Activated T-cell treated with anti-CD3 and anti-CD28 coated beads, Interleukin-2, amount 50 U/mL, for 24 hours (primary cell): ENCODE measurements around the gene APP.

Experiments used
- DNase-seq: peaks from one replicate; pipeline ENCODE4 v3.0.0-alpha.2; 2020
- H3K27ac Mint-ChIP-seq: 2 replicates; pipeline ENCODE4 v1.8.0; 2020; ENCODE audit warnings: mild to moderate bottlenecking, mixed read lengths
- H3K27me3 Mint-ChIP-seq: 2 replicates; pipeline ENCODE4 v1.8.0; 2020; ENCODE audit warnings: mixed read lengths
- H3K36me3 Mint-ChIP-seq: 2 replicates; pipeline ENCODE4 v1.8.0; 2020; ENCODE audit warnings: low read depth, mixed read lengths
- H3K4me1 Mint-ChIP-seq: 2 replicates; pipeline ENCODE4 v1.8.0; 2020; ENCODE audit warnings: low read depth, mixed read lengths
- H3K4me3 Mint-ChIP-seq: 2 replicates; pipeline ENCODE4 v1.8.0; 2020; ENCODE audit warnings: mild to moderate bottlenecking, moderate library complexity, mixed read lengths
- H3K9me3 Mint-ChIP-seq: 2 replicates; pipeline ENCODE4 v1.8.0; 2020; ENCODE audit warnings: mixed read lengths

The APP gene

GRCh38 chr21:25881524-25882376 is 288.8 kb downstream of the APP start:
- H3K27me3 Mint-ChIP-seq, result no peaks in the 10 kb centered on the region
- no peak overlapping the region for H3K27ac Mint-ChIP-seq
- DNase-seq, result peak; percentile 62
- no peak overlapping the region for H3K4me3 Mint-ChIP-seq
- H3K4me1 Mint-ChIP-seq, result no peaks in the 10 kb centered on the region
- no peaks in the 10 kb centered on the region for H3K9me3 Mint-ChIP-seq
- peaks cover 15% of the 10 kb centered on the region for H3K36me3 Mint-ChIP-seq

GRCh38 chr21:25879203-25879602 is 291.4 kb downstream of the APP start:
- peaks cover 15% of the 10 kb centered on the region for H3K36me3 Mint-ChIP-seq
- no peaks in the 10 kb centered on the region for H3K4me1 Mint-ChIP-seq
- H3K9me3 Mint-ChIP-seq, result no peaks in the 10 kb centered on the region
- no peak overlapping the region for H3K27ac Mint-ChIP-seq
- H3K4me3 Mint-ChIP-seq, result no peak overlapping the region
- H3K27me3 Mint-ChIP-seq, result no peaks in the 10 kb centered on the region
- DNase-seq, result no peak

- Mint-ChIP-seq H3K4me3 (no peak overlapping the region), H3K9me3 (no peaks in the 10 kb centered on the region), H3K4me1 (no peaks in the 10 kb centered on the region), H3K27ac (no peak overlapping the region), H3K27me3 (no peaks in the 10 kb centered on the region), H3K36me3 (peaks cover 15% of the 10 kb centered on the region)
- no peak for DNase-seq
These were observed 292.2 kb downstream of the APP start for GRCh38 chr21:25878344-25878743.

- Mint-ChIP-seq H3K27ac (no peak overlapping the region), H3K36me3 (no peaks in the 10 kb centered on the region), H3K4me1 (no peaks in the 10 kb centered on the region), H3K4me3 (no peak overlapping the region), H3K27me3 (no peaks in the 10 kb centered on the region), H3K9me3 (no peaks in the 10 kb centered on the region)
- DNase-seq, result no peak
These were observed 298.3 kb downstream of the APP start for GRCh38 chr21:25872271-25872670.

DNA sequence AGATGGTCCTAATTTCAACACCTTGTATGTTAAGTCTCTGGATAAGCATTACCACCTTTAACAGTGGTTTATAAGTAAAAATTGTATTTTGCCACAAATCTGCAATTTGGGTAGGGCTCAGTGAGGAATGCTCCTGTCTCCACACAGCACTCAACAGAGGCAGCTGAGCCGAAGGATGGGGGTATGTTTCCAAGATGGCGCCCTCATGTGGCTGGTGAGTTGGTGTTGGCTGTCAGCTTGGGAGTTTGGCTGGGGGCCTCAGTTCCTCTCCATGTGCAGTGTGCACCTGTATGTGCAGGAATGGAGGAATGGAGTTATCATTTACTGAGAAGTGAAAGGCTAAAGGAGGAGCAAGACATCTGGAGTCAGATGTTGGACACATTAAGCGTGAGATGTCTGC is 299.0 kb downstream of the APP start:
- Mint-ChIP-seq H3K4me1 (no peaks in the 10 kb centered on the region), H3K27ac (no peak overlapping the region), H3K4me3 (no peak overlapping the region), H3K27me3 (peaks cover 2% of the 10 kb centered on the region), H3K9me3 (no peaks in the 10 kb centered on the region), H3K36me3 (no peaks in the 10 kb centered on the region)
- no peak for DNase-seq

DNA sequence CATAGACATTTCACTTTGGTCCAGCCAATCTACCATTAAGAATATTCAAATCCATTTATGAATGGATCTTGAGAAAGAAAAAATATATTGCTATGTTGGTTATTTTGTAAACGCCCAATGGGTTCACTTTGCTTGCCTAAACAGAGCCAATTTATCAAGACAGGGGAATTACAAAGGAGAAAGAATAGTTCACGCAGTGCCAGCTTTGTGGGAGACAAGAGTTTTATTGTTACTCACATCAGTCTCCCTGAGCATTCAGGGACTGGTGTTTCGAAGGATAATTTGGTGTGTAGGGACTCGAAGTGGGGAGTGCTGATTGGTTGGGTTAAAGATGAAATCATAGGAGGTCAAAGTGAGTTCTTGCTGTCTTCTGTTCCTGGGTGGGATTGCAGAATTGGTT is 300.5 kb downstream of the APP start:
- H3K27me3 Mint-ChIP-seq, result peaks cover 2% of the 10 kb centered on the region
- H3K9me3 Mint-ChIP-seq, result no peaks in the 10 kb centered on the region
- H3K4me3 Mint-ChIP-seq, result no peak overlapping the region
- H3K4me1 Mint-ChIP-seq, result no peaks in the 10 kb centered on the region
- DNase-seq, result no peak
- H3K27ac Mint-ChIP-seq, result no peak overlapping the region
- H3K36me3 Mint-ChIP-seq, result no peaks in the 10 kb centered on the region

- Mint-ChIP-seq H3K27ac (no peak overlapping the region), H3K27me3 (peaks cover 2% of the 10 kb centered on the region), H3K4me1 (no peaks in the 10 kb centered on the region), H3K36me3 (no peaks in the 10 kb centered on the region), H3K4me3 (no peak overlapping the region), H3K9me3 (no peaks in the 10 kb centered on the region)
- no peak for DNase-seq
These were observed 303.5 kb downstream of the APP start for GRCh38 chr21:25867061-25867460.

GRCh38 chr21:25863747-25864146 is 306.8 kb downstream of the APP start:
- no peak overlapping the region for H3K4me3 Mint-ChIP-seq
- no peak overlapping the region for H3K27ac Mint-ChIP-seq
- DNase-seq, result no peak
- peaks cover 2% of the 10 kb centered on the region for H3K27me3 Mint-ChIP-seq
- H3K4me1 Mint-ChIP-seq, result no peaks in the 10 kb centered on the region
- no peaks in the 10 kb centered on the region for H3K36me3 Mint-ChIP-seq
- H3K9me3 Mint-ChIP-seq, result no peaks in the 10 kb centered on the region

DNA sequence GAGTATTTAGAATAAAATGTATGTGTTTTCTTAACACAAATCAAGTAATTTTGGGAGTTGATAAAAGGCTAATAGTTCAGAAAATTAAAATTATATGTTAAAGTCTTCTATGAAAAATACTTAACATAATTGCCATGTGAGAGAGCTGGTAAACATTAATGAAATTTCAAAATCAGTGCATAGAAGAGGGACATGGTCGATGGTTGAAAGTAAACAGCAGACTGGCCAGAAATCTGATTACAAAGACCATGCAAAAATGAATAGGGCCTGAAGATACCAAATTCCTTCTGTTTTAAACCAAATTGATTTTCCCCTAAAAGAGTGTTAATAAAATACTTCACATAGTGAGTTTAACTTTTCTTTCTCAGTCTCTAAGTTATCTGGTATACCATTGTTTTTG is 307.5 kb downstream of the APP start:
- no peak overlapping the region for H3K27ac Mint-ChIP-seq
- no peaks in the 10 kb centered on the region for H3K36me3 Mint-ChIP-seq
- no peak for DNase-seq
- H3K27me3 Mint-ChIP-seq, result peaks cover 2% of the 10 kb centered on the region
- H3K9me3 Mint-ChIP-seq, result no peaks in the 10 kb centered on the region
- H3K4me3 Mint-ChIP-seq, result no peak overlapping the region
- no peaks in the 10 kb centered on the region for H3K4me1 Mint-ChIP-seq

DNA sequence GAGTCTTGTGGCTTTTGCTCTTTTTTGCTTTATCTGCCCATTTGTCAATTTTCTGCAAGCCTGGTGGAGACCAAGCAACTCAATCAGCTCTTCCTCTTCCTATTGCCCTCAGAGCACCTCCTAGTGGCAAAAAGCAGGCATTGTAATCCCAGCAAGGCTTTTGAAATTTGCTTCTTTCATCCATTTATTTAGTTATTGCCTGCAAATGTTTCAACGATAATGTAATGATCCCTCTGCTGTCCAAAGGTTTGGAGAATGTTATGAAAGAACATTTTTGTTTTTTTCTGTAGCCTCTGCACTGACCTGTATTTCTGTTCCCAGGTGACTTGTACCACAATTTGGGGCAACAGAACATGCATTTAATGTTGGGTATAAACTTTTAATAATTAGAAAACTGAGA is 308.0 kb downstream of the APP start:
- Mint-ChIP-seq H3K36me3 (no peaks in the 10 kb centered on the region), H3K9me3 (no peaks in the 10 kb centered on the region), H3K4me3 (no peak overlapping the region), H3K27ac (no peak overlapping the region), H3K4me1 (no peaks in the 10 kb centered on the region), H3K27me3 (peaks cover 2% of the 10 kb centered on the region)
- no peak for DNase-seq

DNA sequence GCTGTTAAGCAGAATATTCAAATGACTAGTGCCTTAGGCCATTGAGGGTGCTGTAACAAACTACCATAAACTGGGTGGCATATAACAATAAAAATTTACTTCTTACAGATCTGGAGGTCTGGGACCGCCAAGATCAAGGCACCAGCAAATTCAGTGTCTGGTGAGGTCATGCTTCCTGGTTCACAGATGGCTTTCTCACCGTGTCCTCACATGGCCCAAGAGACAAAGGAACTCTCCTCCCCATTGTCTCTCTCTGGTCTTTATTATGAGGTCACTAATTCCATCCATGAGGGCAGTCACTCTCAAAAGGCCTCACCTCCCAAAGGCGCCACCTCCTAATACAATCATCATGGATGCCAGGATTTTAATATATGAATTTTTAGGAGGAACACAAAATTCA is 308.5 kb downstream of the APP start:
- no peaks in the 10 kb centered on the region for H3K36me3 Mint-ChIP-seq
- DNase-seq, result no peak

DNA sequence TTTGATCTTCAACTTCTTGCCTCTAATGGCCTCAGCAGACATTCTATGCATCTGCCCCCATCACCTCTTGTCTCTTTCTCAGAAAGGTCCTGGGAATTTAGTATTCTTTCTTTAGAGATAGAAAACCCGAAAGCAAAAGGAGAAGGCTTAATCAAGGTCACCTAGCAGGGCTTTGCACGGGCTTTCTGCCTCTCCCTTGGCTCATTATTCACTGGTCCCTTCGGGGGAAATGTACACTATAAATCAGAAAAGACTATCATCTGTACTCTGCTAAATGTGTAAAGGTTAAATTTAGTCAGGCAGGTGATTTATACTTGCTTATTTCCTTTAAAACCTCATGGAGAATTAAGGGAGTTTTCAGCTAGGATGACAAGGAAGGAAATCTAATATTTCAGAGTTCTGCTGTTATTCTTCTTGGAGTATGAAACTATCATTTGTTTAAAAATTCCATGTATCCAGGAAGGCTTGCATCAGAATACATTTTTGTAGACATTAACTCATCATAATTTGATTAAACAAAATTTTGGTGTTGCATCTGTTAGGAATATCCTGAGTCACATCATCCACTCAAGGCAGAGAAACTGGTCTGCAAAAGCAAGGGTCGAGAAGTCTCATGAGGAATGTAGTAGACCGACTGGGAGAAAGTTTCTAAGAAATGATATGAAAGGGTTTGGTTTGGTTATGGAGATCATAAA is 311.2 kb downstream of the APP start:
- Mint-ChIP-seq H3K9me3 (no peaks in the 10 kb centered on the region), H3K4me3 (no peak overlapping the region), H3K27ac (no peak overlapping the region), H3K27me3 (no peaks in the 10 kb centered on the region), H3K36me3 (no peaks in the 10 kb centered on the region), H3K4me1 (no peaks in the 10 kb centered on the region)
- DNase-seq, result no peak

More for the DNA sequence above, 308.5 kb downstream of the APP start:
- H3K9me3 Mint-ChIP-seq, result no peaks in the 10 kb centered on the region
- no peak overlapping the region for H3K4me3 Mint-ChIP-seq
- peaks cover 2% of the 10 kb centered on the region for H3K27me3 Mint-ChIP-seq
- H3K4me1 Mint-ChIP-seq, result no peaks in the 10 kb centered on the region
- no peak overlapping the region for H3K27ac Mint-ChIP-seq

DNA sequence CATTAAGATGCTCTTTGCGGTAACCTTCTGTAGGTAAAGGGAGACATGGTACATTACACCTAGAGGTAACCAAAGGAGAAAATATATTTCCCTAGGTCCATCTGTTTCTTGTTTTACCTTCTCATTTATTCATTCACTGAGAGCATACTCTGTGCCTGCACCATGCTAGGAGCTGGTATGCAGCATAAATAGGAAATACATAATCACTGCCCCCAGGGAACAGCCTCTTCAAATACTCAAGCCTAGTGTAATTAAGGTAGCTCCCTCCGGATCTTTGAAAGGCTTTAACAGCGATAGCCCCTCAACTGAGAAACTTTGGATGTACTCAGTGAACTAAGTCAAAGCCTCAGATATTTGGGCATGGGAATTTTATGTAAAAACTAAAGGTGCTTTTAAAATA is 312.2 kb downstream of the APP start:
- Mint-ChIP-seq H3K4me1 (no peaks in the 10 kb centered on the region), H3K27me3 (no peaks in the 10 kb centered on the region), H3K9me3 (no peaks in the 10 kb centered on the region), H3K27ac (no peak overlapping the region), H3K4me3 (no peak overlapping the region), H3K36me3 (no peaks in the 10 kb centered on the region)
- no peak for DNase-seq

DNA sequence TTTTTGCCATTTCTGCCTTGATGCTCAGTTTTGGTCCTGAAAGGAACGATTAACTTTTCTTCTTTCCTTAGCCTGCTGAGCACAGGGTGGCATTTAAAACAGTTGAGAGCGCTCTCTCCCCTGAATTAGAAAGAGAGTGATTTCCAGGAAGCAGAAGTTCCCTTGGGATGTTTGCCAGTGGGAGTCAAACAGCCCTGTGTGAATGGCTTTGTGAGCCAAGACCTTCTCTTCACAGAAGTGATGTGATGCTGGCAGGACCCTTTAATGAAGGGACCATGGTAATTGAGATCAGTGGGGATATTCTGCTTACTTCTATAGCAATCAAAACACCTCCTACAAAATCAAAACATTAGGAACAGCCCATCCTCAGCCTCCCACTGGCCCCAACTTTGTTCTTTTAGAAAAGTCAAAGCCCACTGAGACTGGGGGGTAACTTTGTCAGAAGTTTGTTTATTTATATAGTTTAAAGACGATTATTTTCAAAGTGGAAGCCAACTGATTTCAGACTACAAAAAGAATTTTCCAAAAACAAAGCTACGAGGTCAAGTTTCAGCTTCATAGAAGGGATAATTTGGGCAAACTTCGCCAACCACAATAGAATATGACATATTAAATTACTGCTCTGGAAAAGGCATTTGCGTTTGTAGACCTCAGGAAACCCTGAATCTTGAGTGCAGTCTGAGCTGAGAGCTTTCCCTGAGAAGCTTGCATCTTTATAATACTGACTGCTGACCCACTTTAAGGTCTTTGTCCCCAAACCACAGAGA is 313.1 kb downstream of the APP start:
- Mint-ChIP-seq H3K36me3 (no peaks in the 10 kb centered on the region), H3K27me3 (peaks cover 4% of the 10 kb centered on the region), H3K4me3 (no peak overlapping the region), H3K4me1 (no peaks in the 10 kb centered on the region), H3K27ac (no peak overlapping the region), H3K9me3 (no peaks in the 10 kb centered on the region)
- no peak for DNase-seq

DNA sequence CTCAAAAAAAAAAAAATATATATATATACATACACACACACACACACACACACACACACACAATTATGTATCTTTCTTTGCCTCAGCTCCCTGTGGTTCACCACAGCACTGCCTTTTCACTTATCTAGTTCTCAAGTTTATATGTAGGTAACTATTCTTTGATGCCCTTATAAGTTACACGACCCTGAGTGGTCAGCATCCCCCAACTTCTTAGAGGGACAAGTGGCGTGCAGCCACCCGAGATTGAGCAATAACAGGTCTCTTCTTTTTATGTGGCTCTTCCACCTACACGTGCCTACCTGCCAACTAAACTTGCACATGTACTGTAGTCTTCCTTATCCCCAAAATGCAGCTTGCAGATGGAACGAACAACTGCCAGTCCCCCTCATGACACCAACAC is 315.0 kb downstream of the APP start:
- Mint-ChIP-seq H3K27ac (no peak overlapping the region), H3K4me1 (no peaks in the 10 kb centered on the region), H3K27me3 (peaks cover 4% of the 10 kb centered on the region), H3K9me3 (no peaks in the 10 kb centered on the region), H3K36me3 (no peaks in the 10 kb centered on the region), H3K4me3 (no peak overlapping the region)
- no peak for DNase-seq
